Epithelial cell of esophagus (primary cell): Measurements from ENCODE around the gene HERPUD1.
"Not testable (repeated sequence)": the region's sequence is repeated elsewhere in the genome, so short reads cannot be mapped to it uniquely, and the experiment has no call there.

Source experiments
- DNase-seq: peaks from one replicate; pipeline ENCODE4 v3.0.0; 2010; ENCODE audit warnings: low read depth
- H3K4me3 ChIP-seq: 2 replicates; pipeline ENCODE4 v1.5.1; 2011; ENCODE audit warnings: mild to moderate bottlenecking, low read length, control low read depth
- CTCF ChIP-seq: IDR thresholded peaks from 2 replicates; pipeline ENCODE4 v1.5.1; 2011; ENCODE audit warnings: low read depth, mild to moderate bottlenecking, low read length, control low read depth, inconsistent platforms; ENCODE audit not compliant: insufficient read depth; ENCODE audit errors: missing control alignments

HERPUD1 gene

GRCh38 chr16:56931892-56932720 is at the start of gene HERPUD1:
Gene HERPUD1 (plus strand): TSS chr16:56932142. CDS start chr16:56932245, 103 bp downstream.
- no peak for TF ChIP-seq CTCF
- peak within 1 kb of the TSS; percentile 97 for H3K4me3 ChIP-seq
- peak; percentile 98 for DNase-seq

GRCh38 chr16:56883586-56883985 is 48.4 kb upstream of the HERPUD1 start:
- no peak overlapping the region for H3K4me3 ChIP-seq
- DNase-seq = no peak
- TF ChIP-seq CTCF = no peak

GRCh38 chr16:56884026-56884582 is 47.8 kb upstream of the HERPUD1 start:
- H3K4me3 ChIP-seq = no peak overlapping the region
- no peak for DNase-seq
- no peak for TF ChIP-seq CTCF

- not testable (repeated sequence) for DNase-seq
Observed at GRCh38 chr16:56884929-56885328, 47.0 kb upstream of the HERPUD1 start.

GRCh38 chr16:56885446-56886162 is 46.3 kb upstream of the HERPUD1 start:
- no peak overlapping the region for H3K4me3 ChIP-seq
- TF ChIP-seq CTCF = no peak
- DNase-seq = no peak

More at GRCh38 chr16:56884929-56885328, 47.0 kb upstream of the HERPUD1 start:
- not testable (repeated sequence) for H3K4me3 ChIP-seq

GRCh38 chr16:56886296-56886695 is 45.6 kb upstream of the HERPUD1 start:
- DNase-seq = no peak
- H3K4me3 ChIP-seq = no peak overlapping the region
- no peak for TF ChIP-seq CTCF

DNA sequence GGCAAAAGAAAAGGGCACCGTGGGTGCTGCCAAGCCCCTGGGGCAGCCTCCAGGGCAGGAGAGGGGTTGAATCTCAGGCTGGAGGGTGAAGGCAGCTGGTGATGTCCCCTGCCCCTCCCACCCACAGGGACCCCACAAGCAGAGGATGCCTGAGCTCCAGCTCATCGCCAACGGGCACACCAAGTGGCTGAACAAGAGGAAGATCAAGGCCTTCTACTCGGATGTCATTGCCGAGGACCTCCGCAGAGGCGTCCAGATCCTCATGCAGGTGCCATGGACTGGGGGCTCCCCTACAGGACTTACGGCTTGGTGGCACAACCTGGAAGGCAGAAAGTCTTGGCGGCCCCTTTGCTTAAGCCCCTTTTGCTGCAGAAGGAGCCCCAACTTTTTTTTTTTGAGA is 45.1 kb upstream of the HERPUD1 start:
- no peak overlapping the region for H3K4me3 ChIP-seq
- no peak for TF ChIP-seq CTCF
- DNase-seq = no peak
